HEK293 (cell line): Measurements from ENCODE around the gene KCNK6.

Experiments used
- GFI1B ChIP-seq: fragments of 450-650 bp; formaldehyde crosslinking; IDR thresholded peaks from 2 replicates; pipeline ENCODE4 v1.5.1; 2016; ENCODE audit warnings: missing biosample characterization, missing genetic modification characterization
- HOXC10 ChIP-seq: sonication (generic); formaldehyde crosslinking; IDR thresholded peaks from 2 replicates; pipeline ENCODE4 v1.8.1; 2023; ENCODE audit warnings: mild to moderate bottlenecking, missing genetic modification reagents
- HOXD13 ChIP-seq: sonication (generic); formaldehyde crosslinking; IDR thresholded peaks from 2 replicates; pipeline ENCODE4 v1.8.0; 2022; ENCODE audit warnings: missing genetic modification reagents, borderline replicate concordance
- KLF10 ChIP-seq: fragments of 450-650 bp; IDR thresholded peaks from 2 replicates; pipeline ENCODE4 v1.5.1; 2018; ENCODE audit warnings: missing biosample characterization, mild to moderate bottlenecking, missing genetic modification characterization
- KLF7 ChIP-seq: fragments of 450-650 bp; formaldehyde crosslinking; IDR thresholded peaks from 2 replicates; pipeline ENCODE4 v1.5.1; 2016; ENCODE audit warnings: missing biosample characterization, missing genetic modification characterization, borderline replicate concordance
- KLF8 ChIP-seq: fragments of 450-650 bp; formaldehyde crosslinking; IDR thresholded peaks from 2 replicates; pipeline ENCODE4 v1.5.1; 2016; ENCODE audit warnings: missing biosample characterization, missing genetic modification characterization
- OSR2 ChIP-seq: fragments of 450-650 bp; formaldehyde crosslinking; IDR thresholded peaks from 2 replicates; pipeline ENCODE4 v1.5.1; 2016; ENCODE audit warnings: missing biosample characterization, missing genetic modification characterization
- PRDM1 ChIP-seq: fragments of 450-650 bp; formaldehyde crosslinking; IDR thresholded peaks from 2 replicates; pipeline ENCODE4; 2016; ENCODE audit warnings: missing biosample characterization, missing genetic modification characterization
- REPIN1 ChIP-seq: fragments of 450-650 bp; formaldehyde crosslinking; IDR thresholded peaks from 2 replicates; pipeline ENCODE4 v1.5.1; 2017; ENCODE audit warnings: missing biosample characterization, missing genetic modification characterization, low read depth
- ZBTB17 ChIP-seq: fragments of 450-650 bp; formaldehyde crosslinking; IDR thresholded peaks from 2 replicates; pipeline ENCODE4 v1.5.1; 2016; ENCODE audit warnings: missing biosample characterization, missing genetic modification characterization
- ZBTB20 ChIP-seq: fragments of 450-650 bp; formaldehyde crosslinking; IDR thresholded peaks from 2 replicates; pipeline ENCODE4 v1.5.1; 2016; ENCODE audit warnings: missing biosample characterization, missing genetic modification characterization
- ZBTB21 ChIP-seq: fragments of 450-650 bp; formaldehyde crosslinking; IDR thresholded peaks from 2 replicates; pipeline ENCODE4 v1.5.1; 2017; ENCODE audit warnings: missing biosample characterization, missing genetic modification characterization
- ZFP37 ChIP-seq: fragments of 450-650 bp; formaldehyde crosslinking; IDR thresholded peaks from 2 replicates; pipeline ENCODE4 v1.5.1; 2016; ENCODE audit warnings: missing biosample characterization, missing genetic modification characterization
- ZNF114 ChIP-seq: fragments of 450-650 bp; formaldehyde crosslinking; IDR thresholded peaks from 2 replicates; pipeline ENCODE4 v1.5.0; 2017; ENCODE audit warnings: missing biosample characterization, missing genetic modification characterization
- ZNF121 ChIP-seq: fragments of 450-650 bp; formaldehyde crosslinking; IDR thresholded peaks from 2 replicates; pipeline ENCODE4 v1.5.1; 2016; ENCODE audit warnings: missing biosample characterization, missing genetic modification characterization
- ZNF169 ChIP-seq: fragments of 450-650 bp; formaldehyde crosslinking; IDR thresholded peaks from 2 replicates; pipeline ENCODE4 v1.5.1; 2016; ENCODE audit warnings: missing biosample characterization, missing genetic modification characterization
- ZNF2 ChIP-seq: fragments of 450-650 bp; formaldehyde crosslinking; IDR thresholded peaks from 2 replicates; pipeline ENCODE4 v1.5.1; 2016; ENCODE audit warnings: missing biosample characterization, missing genetic modification characterization
- ZNF214 ChIP-seq: fragments of 450-650 bp; formaldehyde crosslinking; IDR thresholded peaks from 2 replicates; pipeline ENCODE4 v1.5.1; 2017; ENCODE audit warnings: missing biosample characterization, mild to moderate bottlenecking, missing genetic modification characterization, borderline replicate concordance
- ZNF266 ChIP-seq: fragments of 450-650 bp; formaldehyde crosslinking; IDR thresholded peaks from 2 replicates; pipeline ENCODE4 v1.5.1; 2016; ENCODE audit warnings: missing biosample characterization, missing genetic modification characterization, low read depth
- ZNF341 ChIP-seq: fragments of 450-650 bp; formaldehyde crosslinking; IDR thresholded peaks from 2 replicates; pipeline ENCODE4; 2016; ENCODE audit warnings: low read depth, missing biosample characterization, missing genetic modification characterization
- ZNF416 ChIP-seq: fragments of 450-650 bp; formaldehyde crosslinking; IDR thresholded peaks from 2 replicates; pipeline ENCODE4 v1.5.1; 2016; ENCODE audit warnings: missing biosample characterization, missing genetic modification characterization
- ZNF670 ChIP-seq: fragments of 450-650 bp; formaldehyde crosslinking; IDR thresholded peaks from 2 replicates; pipeline ENCODE4 v1.5.1; 2016; ENCODE audit warnings: missing biosample characterization, missing genetic modification characterization, low read depth
- ZSCAN23 ChIP-seq: fragments of 450-650 bp; formaldehyde crosslinking; IDR thresholded peaks from 2 replicates; pipeline ENCODE4 v1.5.1; 2016; ENCODE audit warnings: missing biosample characterization, missing genetic modification characterization
- TF ChIP-seq, protein P1 (sequence below): IDR thresholded peaks from 2 replicates; pipeline ENCODE4 v1.6.1; 2011; ENCODE audit warnings: mild to moderate bottlenecking, low read depth, low read length, borderline replicate concordance
- TF ChIP-seq, protein P2 (sequence below): fragments of 450-650 bp; formaldehyde crosslinking; IDR thresholded peaks from 2 replicates; pipeline ENCODE4 v1.5.0; 2017; ENCODE audit warnings: missing biosample characterization, missing genetic modification characterization, borderline replicate concordance
- TF ChIP-seq, protein P3 (sequence below): fragments of 450-650 bp; formaldehyde crosslinking; conservative IDR thresholded peaks from 2 replicates; pipeline ENCODE4 v1.5.1; 2016; ENCODE audit warnings: low read depth, missing biosample characterization, missing genetic modification characterization
- TF ChIP-seq, protein P4 (sequence below): sonication (generic); formaldehyde crosslinking; IDR thresholded peaks from 2 replicates; pipeline ENCODE4 v1.8.1; 2022; ENCODE audit warnings: mild to moderate bottlenecking, moderate library complexity, missing genetic modification reagents
- TF ChIP-seq, protein P5 (sequence below): fragments of 450-650 bp; formaldehyde crosslinking; IDR thresholded peaks from 2 replicates; pipeline ENCODE4 v1.5.1; 2016; ENCODE audit warnings: missing biosample characterization, missing genetic modification characterization, borderline replicate concordance

The KCNK6 gene

DNA sequence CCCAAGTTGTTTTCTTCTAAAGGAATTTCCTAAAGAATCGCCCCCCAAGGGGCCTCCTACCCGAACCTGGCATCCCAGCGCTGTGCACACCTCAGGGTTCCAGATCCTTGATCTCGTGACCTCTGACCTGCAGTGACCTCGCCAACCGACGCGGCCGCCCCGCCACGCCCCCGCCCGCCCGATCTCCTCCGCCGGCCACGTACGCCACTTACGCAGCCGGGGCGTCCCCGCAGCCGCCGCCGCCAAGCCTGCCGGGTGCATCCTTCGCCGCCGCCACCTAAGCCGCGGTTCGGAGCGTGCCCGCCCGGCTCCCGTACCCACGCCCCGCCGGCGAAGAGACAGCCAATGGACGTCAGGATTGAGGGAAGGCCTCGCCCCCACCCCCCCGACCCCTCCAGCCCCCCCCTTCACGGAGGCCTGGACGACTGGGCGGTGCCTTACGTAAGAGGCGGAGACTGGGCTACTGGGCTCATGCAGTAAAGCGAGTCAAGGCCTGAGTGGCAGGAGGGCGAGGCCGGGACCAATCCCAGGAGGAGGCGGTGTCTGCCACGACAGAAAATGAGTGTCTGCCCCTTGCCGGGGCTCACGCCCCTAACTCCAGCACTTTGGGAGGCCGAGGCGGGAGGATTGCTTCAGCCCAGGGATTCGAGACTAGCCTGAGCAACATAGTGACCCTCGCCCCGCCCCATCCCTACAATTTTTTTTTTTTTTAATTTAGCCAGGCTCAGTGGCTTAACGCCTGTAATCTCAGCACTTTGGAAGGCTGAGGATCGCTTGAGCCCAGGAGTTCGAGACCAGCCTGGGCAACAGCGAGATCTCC lies 3.8 kb upstream of the KCNK6 start, which contains the start of gene YIF1B (continued):
- TF ChIP-seq ZNF114 (tag by site-specific recombination) (no peak), ZSCAN23 (0 out of 2 replicates have a peak, but pooled peaks have one; percentile 38), KLF7 (tag by site-specific recombination) (peak; percentile 88; the same call in 1 of the 2 replicates), GFI1B (no peak; the same call in 1 of the 2 replicates), OSR2 (tag by site-specific recombination) (peak; percentile 65), PRDM1 (tag by site-specific recombination) (no peak), KLF8 (peak; percentile 91), ZNF341 (peak; percentile 15; the same call in 1 of the 2 replicates), KLF10 (tag by site-specific recombination) (peak; percentile 84), ZBTB17 (tag by site-specific recombination) (peak; percentile 96), ZBTB21 (tag by site-specific recombination) (peak; percentile 59; the same call in 1 of the 2 replicates), HOXD13 (no peak), ZNF214 (tag by site-specific recombination) (no peak), ZBTB20 (tag by site-specific recombination) (peak; percentile 62; the same call in 1 of the 2 replicates), ZNF2 (tag by site-specific recombination) (0 out of 2 replicates have a peak, but pooled peaks have one; percentile 63), ZNF121 (tag by site-specific recombination) (no peak), REPIN1 (tag by site-specific recombination) (no peak; the same call in 1 of the 2 replicates), ZNF416 (no peak), ZNF169 (tag by site-specific recombination) (no peak), ZNF670 (tag by site-specific recombination) (no peak), ZNF266 (tag by site-specific recombination) (no peak), HOXC10 (CRISPR knock-in tag) (no peak), ZFP37 (tag by site-specific recombination) (no peak)
- TF ChIP-seq, protein P1, sequence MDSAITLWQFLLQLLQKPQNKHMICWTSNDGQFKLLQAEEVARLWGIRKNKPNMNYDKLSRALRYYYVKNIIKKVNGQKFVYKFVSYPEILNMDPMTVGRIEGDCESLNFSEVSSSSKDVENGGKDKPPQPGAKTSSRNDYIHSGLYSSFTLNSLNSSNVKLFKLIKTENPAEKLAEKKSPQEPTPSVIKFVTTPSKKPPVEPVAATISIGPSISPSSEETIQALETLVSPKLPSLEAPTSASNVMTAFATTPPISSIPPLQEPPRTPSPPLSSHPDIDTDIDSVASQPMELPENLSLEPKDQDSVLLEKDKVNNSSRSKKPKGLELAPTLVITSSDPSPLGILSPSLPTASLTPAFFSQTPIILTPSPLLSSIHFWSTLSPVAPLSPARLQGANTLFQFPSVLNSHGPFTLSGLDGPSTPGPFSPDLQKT: no peak
- TF ChIP-seq, protein P2, sequence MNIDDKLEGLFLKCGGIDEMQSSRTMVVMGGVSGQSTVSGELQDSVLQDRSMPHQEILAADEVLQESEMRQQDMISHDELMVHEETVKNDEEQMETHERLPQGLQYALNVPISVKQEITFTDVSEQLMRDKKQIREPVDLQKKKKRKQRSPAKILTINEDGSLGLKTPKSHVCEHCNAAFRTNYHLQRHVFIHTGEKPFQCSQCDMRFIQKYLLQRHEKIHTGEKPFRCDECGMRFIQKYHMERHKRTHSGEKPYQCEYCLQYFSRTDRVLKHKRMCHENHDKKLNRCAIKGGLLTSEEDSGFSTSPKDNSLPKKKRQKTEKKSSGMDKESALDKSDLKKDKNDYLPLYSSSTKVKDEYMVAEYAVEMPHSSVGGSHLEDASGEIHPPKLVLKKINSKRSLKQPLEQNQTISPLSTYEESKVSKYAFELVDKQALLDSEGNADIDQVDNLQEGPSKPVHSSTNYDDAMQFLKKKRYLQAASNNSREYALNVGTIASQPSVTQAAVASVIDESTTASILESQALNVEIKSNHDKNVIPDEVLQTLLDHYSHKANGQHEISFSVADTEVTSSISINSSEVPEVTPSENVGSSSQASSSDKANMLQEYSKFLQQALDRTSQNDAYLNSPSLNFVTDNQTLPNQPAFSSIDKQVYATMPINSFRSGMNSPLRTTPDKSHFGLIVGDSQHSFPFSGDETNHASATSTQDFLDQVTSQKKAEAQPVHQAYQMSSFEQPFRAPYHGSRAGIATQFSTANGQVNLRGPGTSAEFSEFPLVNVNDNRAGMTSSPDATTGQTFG (tag by site-specific recombination): no peak
- TF ChIP-seq, protein P3, sequence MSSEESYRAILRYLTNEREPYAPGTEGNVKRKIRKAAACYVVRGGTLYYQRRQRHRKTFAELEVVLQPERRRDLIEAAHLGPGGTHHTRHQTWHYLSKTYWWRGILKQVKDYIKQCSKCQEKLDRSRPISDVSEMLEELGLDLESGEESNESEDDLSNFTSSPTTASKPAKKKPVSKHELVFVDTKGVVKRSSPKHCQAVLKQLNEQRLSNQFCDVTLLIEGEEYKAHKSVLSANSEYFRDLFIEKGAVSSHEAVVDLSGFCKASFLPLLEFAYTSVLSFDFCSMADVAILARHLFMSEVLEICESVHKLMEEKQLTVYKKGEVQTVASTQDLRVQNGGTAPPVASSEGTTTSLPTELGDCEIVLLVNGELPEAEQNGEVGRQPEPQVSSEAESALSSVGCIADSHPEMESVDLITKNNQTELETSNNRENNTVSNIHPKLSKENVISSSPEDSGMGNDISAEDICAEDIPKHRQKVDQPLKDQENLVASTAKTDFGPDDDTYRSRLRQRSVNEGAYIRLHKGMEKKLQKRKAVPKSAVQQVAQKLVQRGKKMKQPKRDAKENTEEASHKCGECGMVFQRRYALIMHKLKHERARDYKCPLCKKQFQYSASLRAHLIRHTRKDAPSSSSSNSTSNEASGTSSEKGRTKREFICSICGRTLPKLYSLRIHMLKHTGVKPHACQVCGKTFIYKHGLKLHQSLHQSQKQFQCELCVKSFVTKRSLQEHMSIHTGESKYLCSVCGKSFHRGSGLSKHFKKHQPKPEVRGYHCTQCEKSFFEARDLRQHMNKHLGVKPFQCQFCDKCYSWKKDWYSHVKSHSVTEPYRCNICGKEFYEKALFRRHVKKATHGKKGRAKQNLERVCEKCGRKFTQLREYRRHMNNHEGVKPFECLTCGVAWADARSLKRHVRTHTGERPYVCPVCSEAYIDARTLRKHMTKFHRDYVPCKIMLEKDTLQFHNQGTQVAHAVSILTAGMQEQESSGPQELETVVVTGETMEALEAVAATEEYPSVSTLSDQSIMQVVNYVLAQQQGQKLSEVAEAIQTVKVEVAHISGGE: no peak
- TF ChIP-seq, protein P4, sequence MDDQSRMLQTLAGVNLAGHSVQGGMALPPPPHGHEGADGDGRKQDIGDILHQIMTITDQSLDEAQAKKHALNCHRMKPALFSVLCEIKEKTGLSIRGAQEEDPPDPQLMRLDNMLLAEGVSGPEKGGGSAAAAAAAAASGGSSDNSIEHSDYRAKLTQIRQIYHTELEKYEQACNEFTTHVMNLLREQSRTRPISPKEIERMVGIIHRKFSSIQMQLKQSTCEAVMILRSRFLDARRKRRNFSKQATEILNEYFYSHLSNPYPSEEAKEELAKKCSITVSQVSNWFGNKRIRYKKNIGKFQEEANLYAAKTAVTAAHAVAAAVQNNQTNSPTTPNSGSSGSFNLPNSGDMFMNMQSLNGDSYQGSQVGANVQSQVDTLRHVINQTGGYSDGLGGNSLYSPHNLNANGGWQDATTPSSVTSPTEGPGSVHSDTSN (CRISPR knock-in tag): peak; percentile 73
- TF ChIP-seq, protein P5, sequence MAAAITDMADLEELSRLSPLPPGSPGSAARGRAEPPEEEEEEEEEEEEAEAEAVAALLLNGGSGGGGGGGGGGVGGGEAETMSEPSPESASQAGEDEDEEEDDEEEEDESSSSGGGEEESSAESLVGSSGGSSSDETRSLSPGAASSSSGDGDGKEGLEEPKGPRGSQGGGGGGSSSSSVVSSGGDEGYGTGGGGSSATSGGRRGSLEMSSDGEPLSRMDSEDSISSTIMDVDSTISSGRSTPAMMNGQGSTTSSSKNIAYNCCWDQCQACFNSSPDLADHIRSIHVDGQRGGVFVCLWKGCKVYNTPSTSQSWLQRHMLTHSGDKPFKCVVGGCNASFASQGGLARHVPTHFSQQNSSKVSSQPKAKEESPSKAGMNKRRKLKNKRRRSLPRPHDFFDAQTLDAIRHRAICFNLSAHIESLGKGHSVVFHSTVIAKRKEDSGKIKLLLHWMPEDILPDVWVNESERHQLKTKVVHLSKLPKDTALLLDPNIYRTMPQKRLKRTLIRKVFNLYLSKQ (tag by site-specific recombination): no peak
